HEK293 (cell line): Measurements from ENCODE around the gene SLC18B1.
A peak's percentile ranks its signal among the peaks of the same experiment; 100 is the strongest.

ENCODE experiments used
- BCL11A ChIP-seq: fragments of 450-650 bp; formaldehyde crosslinking; IDR thresholded peaks from 2 replicates; pipeline ENCODE4 v1.5.1; 2016; ENCODE audit warnings: low read depth, missing biosample characterization, missing genetic modification characterization
- FEZF1 ChIP-seq: fragments of 450-650 bp; formaldehyde crosslinking; IDR thresholded peaks from 2 replicates; pipeline ENCODE4 v1.5.1; 2016; ENCODE audit warnings: missing biosample characterization, missing genetic modification characterization
- ZNF426 ChIP-seq: fragments of 450-650 bp; formaldehyde crosslinking; IDR thresholded peaks from 2 replicates; pipeline ENCODE4 v1.5.1; 2017; ENCODE audit warnings: missing biosample characterization, missing genetic modification characterization, mild to moderate bottlenecking, inconsistent platforms, moderate library complexity
- ZNF777 ChIP-seq: fragments of 450-650 bp; formaldehyde crosslinking; IDR thresholded peaks from 2 replicates; pipeline ENCODE4 v1.5.1; 2017; ENCODE audit warnings: missing biosample characterization, missing genetic modification characterization, borderline replicate concordance
- ZSCAN30 ChIP-seq: fragments of 450-650 bp; IDR thresholded peaks from 2 replicates; pipeline ENCODE4 v1.5.1; 2018; ENCODE audit warnings: missing biosample characterization, mild to moderate bottlenecking, missing genetic modification characterization, moderate library complexity
- TF ChIP-seq, protein P1 (sequence below): fragments of 450-650 bp; formaldehyde crosslinking; IDR thresholded peaks from 2 replicates; pipeline ENCODE4 v1.5.1; 2016; ENCODE audit warnings: missing biosample characterization, missing genetic modification characterization
- TF ChIP-seq, protein P2 (sequence below): fragments of 450-650 bp; formaldehyde crosslinking; IDR thresholded peaks from 2 replicates; pipeline ENCODE4 v1.5.1; 2016; ENCODE audit warnings: missing biosample characterization, missing genetic modification characterization
- TF ChIP-seq, protein P3 (sequence below): fragments of 450-650 bp; formaldehyde crosslinking; IDR thresholded peaks from 2 replicates; pipeline ENCODE4 v1.5.1; 2016; ENCODE audit warnings: missing biosample characterization, missing genetic modification characterization, borderline replicate concordance
- TF ChIP-seq, protein P4 (sequence below): fragments of 450-650 bp; formaldehyde crosslinking; IDR thresholded peaks from 2 replicates; pipeline ENCODE4 v1.5.1; 2016; ENCODE audit warnings: missing biosample characterization, missing genetic modification characterization

SLC18B1 gene

DNA sequence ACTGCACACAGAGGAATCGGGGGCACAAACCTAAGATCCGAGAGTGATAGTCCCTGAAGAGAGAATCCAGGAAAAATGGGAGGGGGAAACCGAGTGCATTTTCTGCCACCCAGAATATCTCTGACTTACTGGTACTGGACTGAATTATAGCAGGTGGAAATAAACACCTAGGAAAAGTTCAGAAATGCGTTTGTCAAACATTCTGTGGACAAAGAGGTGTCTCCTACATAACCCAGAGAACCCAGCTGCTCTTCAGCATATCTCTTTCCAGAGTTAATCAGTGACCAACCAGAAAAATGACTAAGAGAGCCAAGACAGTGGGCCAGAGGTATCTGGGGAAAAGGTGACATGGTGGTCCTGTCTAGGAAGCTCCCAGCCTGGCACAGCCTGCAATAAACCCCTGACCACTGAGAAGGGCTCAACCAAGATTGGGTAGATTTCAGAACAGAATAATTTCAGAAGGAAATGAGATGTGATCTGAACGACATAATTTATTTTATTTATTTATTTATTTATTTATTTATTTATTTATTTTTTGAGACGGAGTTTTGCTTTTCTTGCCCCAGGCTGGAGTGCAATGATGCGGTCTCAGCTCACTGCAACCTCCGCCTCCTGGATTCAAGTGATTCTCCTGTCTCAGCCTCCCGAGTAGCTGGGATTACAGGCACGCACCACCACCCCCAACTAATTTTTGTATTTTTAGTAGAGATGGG lies 78.5 kb downstream of the SLC18B1 start (continued):
- TF ChIP-seq, protein P1, sequence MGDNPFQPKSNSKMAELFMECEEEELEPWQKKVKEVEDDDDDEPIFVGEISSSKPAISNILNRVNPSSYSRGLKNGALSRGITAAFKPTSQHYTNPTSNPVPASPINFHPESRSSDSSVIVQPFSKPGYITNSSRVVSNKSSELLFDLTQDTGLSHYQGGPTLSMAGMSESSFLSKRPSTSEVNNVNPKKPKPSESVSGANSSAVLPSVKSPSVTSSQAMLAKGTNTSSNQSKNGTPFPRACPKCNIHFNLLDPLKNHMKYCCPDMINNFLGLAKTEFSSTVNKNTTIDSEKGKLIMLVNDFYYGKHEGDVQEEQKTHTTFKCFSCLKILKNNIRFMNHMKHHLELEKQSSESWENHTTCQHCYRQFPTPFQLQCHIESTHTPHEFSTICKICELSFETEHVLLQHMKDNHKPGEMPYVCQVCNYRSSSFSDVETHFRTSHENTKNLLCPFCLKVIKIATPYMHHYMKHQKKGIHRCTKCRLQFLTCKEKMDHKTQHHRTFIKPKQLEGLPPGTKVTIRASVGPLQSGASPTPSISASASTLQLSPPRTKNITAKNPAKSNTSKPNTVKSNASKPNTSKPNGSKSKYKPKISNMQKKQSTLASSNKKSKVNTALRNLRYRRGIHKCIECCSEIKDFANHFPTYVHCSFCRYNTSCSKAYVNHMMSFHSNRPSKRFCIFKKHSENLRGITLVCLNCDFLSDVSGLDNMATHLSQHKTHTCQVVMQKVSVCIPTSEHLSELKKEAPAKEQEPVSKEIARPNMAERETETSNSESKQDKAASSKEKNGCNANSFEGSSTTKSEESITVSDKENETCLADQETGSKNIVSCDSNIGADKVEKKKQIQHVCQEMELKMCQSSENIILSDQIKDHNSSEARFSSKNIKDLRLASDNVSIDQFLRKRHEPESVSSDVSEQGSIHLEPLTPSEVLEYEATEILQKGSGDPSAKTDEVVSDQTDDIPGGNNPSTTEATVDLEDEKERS (tag by site-specific recombination): no peak
- TF ChIP-seq FEZF1 (tag by site-specific recombination) (no peak), ZSCAN30 (tag by site-specific recombination) (no peak), ZNF777 (tag by site-specific recombination) (no peak), ZNF426 (tag by site-specific recombination) (peak; percentile 51), BCL11A (tag by site-specific recombination) (no peak)
- TF ChIP-seq, protein P2, sequence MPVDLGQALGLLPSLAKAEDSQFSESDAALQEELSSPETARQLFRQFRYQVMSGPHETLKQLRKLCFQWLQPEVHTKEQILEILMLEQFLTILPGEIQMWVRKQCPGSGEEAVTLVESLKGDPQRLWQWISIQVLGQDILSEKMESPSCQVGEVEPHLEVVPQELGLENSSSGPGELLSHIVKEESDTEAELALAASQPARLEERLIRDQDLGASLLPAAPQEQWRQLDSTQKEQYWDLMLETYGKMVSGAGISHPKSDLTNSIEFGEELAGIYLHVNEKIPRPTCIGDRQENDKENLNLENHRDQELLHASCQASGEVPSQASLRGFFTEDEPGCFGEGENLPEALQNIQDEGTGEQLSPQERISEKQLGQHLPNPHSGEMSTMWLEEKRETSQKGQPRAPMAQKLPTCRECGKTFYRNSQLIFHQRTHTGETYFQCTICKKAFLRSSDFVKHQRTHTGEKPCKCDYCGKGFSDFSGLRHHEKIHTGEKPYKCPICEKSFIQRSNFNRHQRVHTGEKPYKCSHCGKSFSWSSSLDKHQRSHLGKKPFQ (tag by site-specific recombination): no peak
- TF ChIP-seq, protein P3, sequence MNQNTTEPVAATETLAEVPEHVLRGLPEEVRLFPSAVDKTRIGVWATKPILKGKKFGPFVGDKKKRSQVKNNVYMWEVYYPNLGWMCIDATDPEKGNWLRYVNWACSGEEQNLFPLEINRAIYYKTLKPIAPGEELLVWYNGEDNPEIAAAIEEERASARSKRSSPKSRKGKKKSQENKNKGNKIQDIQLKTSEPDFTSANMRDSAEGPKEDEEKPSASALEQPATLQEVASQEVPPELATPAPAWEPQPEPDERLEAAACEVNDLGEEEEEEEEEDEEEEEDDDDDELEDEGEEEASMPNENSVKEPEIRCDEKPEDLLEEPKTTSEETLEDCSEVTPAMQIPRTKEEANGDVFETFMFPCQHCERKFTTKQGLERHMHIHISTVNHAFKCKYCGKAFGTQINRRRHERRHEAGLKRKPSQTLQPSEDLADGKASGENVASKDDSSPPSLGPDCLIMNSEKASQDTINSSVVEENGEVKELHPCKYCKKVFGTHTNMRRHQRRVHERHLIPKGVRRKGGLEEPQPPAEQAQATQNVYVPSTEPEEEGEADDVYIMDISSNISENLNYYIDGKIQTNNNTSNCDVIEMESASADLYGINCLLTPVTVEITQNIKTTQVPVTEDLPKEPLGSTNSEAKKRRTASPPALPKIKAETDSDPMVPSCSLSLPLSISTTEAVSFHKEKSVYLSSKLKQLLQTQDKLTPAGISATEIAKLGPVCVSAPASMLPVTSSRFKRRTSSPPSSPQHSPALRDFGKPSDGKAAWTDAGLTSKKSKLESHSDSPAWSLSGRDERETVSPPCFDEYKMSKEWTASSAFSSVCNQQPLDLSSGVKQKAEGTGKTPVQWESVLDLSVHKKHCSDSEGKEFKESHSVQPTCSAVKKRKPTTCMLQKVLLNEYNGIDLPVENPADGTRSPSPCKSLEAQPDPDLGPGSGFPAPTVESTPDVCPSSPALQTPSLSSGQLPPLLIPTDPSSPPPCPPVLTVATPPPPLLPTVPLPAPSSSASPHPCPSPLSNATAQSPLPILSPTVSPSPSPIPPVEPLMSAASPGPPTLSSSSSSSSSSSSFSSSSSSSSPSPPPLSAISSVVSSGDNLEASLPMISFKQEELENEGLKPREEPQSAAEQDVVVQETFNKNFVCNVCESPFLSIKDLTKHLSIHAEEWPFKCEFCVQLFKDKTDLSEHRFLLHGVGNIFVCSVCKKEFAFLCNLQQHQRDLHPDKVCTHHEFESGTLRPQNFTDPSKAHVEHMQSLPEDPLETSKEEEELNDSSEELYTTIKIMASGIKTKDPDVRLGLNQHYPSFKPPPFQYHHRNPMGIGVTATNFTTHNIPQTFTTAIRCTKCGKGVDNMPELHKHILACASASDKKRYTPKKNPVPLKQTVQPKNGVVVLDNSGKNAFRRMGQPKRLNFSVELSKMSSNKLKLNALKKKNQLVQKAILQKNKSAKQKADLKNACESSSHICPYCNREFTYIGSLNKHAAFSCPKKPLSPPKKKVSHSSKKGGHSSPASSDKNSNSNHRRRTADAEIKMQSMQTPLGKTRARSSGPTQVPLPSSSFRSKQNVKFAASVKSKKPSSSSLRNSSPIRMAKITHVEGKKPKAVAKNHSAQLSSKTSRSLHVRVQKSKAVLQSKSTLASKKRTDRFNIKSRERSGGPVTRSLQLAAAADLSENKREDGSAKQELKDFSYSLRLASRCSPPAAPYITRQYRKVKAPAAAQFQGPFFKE (tag by site-specific recombination): no peak
- TF ChIP-seq, protein P4, sequence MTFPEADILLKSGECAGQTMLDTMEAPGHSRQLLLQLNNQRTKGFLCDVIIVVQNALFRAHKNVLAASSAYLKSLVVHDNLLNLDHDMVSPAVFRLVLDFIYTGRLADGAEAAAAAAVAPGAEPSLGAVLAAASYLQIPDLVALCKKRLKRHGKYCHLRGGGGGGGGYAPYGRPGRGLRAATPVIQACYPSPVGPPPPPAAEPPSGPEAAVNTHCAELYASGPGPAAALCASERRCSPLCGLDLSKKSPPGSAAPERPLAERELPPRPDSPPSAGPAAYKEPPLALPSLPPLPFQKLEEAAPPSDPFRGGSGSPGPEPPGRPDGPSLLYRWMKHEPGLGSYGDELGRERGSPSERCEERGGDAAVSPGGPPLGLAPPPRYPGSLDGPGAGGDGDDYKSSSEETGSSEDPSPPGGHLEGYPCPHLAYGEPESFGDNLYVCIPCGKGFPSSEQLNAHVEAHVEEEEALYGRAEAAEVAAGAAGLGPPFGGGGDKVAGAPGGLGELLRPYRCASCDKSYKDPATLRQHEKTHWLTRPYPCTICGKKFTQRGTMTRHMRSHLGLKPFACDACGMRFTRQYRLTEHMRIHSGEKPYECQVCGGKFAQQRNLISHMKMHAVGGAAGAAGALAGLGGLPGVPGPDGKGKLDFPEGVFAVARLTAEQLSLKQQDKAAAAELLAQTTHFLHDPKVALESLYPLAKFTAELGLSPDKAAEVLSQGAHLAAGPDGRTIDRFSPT (tag by site-specific recombination): no peak
